Measurements from ENCODE around the gene CPA2. TPM values are rescaled to one million over a fixed set of nuclear protein-coding genes. Genes with fewer than 3 reads are reported as not detected.
"Not testable (repeated sequence)": the region's sequence is repeated elsewhere in the genome, so short reads cannot be mapped to it uniquely, and the experiment has no call there.

Gene CPA2
- total RNA-seq, 2 experiments from 2014 or later, result not detected

DNA sequence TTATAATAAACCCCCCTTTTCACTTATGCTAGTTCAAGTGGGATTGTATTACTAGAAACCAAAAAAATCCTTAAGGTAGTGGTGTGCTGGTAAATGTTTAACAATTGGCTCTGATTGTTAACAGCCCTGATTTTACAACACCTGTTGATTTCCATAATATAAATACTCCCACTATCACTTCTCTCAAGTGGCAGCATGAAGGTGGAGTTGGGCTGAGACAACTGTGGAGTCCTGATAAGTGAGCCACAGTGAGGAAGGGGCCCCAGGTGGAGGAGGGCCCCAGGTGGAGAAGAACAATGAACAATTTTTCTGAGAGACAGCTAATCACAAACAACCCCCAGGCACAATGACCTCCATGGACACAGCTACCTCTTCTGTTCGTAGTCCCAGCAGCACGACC is 32.6 kb upstream of the CPA2 start:
- H3K4me1 Mint-ChIP-seq, result no peaks in the 10 kb centered on the region
- no peak overlapping the region for H3K27ac Mint-ChIP-seq
- H3K36me3 Mint-ChIP-seq (ENCODE audit: low read depth), result no peaks in the 10 kb centered on the region
- CTCF ChIA-PET, result no interaction called here
- POLR2A ChIA-PET, result no interaction called here
- DNase-seq, result no peak
- H3K9me3 Mint-ChIP-seq, result no peaks in the 10 kb centered on the region
- peaks cover 5% of the 10 kb centered on the region for H3K27me3 Mint-ChIP-seq
- no peak overlapping the region for H3K4me3 Mint-ChIP-seq

DNA sequence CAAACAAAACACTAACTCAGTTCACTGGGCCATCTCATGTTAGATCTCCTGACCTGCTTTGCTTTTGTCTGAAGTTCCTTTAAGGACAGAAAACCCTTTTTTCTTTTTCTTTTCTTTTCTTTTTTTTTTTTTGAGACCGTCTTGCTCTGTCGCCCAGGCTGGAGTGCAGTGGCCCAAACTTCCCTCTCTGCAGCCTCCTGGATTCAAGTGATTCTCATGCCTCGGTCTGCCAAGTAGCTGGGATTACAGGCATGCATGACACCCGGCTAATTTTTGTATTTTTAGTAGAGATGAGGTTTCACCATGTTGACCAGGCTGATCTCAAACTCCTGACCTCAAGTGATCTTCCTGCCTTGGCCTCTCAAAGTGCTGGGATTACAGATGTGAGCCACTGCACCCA is 30.3 kb upstream of the CPA2 start:
- H3K27ac Mint-ChIP-seq, DNase-seq: not testable (repeated sequence)
- CTCF ChIA-PET, result interaction anchor here (1.2 to 1.5 kb wide), 2 partner anchors 8 to 21 kb away, joined by 3 to 4 read pairs; no protein-coding TSS in a partner anchor

DNA sequence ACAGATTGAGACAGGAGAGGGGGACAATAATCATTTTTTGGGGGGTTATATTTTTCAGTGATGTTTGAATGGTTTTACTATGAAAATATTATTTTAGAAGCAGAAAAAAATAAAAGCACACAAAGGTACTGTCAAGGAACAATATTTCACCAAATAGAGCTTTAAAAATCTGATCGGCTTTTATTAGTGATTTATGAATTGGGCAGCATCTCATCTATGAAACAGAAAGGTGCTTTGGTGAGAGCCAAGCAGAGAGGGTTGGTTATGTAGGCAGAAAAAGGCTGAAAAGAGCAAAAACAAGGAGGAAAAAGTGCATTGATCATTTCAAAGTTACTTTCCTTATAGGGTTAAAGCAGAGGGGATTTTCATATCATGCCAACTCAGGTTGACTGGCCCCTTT is 26.4 kb upstream of the CPA2 start:
- ChIA-PET POLR2A (no interaction called here), CTCF (no interaction called here)
- peaks cover 3% of the 10 kb centered on the region for H3K9me3 Mint-ChIP-seq
- peaks cover 13% of the 10 kb centered on the region for H3K4me1 Mint-ChIP-seq
- peaks cover 12% of the 10 kb centered on the region for H3K27me3 Mint-ChIP-seq
- no peak for DNase-seq
- H3K36me3 Mint-ChIP-seq (ENCODE audit: low read depth), result no peaks in the 10 kb centered on the region
- H3K4me3 Mint-ChIP-seq, result no peak overlapping the region
- H3K27ac Mint-ChIP-seq, result no peak overlapping the region

More for the DNA sequence above, 30.3 kb upstream of the CPA2 start:
- H3K4me1 Mint-ChIP-seq; POLR2A ChIA-PET; H3K9me3 Mint-ChIP-seq; H3K4me3 Mint-ChIP-seq; H3K36me3 Mint-ChIP-seq (ENCODE audit: low read depth); H3K27me3 Mint-ChIP-seq: not testable (repeated sequence)

DNA sequence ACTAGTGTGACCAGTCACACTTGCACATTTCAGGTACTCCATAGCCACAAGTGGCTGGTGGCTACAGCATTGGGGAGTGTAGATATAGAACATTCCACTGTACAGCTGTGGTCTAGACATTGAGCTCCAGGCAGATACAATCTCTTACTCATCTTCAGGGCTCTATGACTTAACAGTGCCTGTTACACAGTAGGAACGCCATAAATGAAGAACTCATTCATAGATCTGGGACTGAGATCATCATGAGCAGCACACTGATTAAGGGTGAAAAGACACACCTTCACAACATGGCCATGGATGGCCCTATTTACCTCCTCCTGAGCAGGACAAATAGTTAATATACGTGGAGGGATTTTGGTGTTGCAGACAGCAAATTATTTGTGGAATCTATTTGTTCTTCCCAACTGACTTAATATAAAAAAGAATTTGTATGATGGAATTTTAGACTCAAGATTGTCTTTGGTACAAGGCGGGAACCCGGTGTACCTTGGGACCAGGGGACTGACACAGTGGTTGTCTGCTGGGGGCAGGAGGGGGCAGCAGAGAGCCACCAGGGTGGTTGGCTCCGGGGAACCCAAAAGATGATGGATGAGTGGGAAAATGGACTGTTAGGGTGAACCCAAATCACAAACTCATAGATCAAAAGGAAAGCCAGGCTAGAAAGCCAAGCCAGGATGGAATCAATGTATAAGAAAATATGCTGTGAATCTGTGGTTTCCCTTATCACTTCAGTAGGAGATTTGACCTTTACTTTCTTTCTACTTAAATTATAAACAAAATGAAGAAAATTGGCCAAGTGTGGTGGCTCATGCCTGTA is 24.3 kb upstream of the CPA2 start:
- CTCF ChIA-PET, result interaction anchor here (0.8 kb wide), 1 partner anchor 14 kb away, joined by 3 read pairs; no protein-coding TSS in a partner anchor
- Mint-ChIP-seq H3K27me3 (peaks cover 14% of the 10 kb centered on the region), H3K4me1 (peaks cover 13% of the 10 kb centered on the region), H3K36me3 (ENCODE audit: low read depth) (no peaks in the 10 kb centered on the region), H3K9me3 (peaks cover 7% of the 10 kb centered on the region), H3K4me3 (no peak overlapping the region), H3K27ac (no peak overlapping the region)
- POLR2A ChIA-PET, result no interaction called here
- peak; percentile 51 for DNase-seq

DNA sequence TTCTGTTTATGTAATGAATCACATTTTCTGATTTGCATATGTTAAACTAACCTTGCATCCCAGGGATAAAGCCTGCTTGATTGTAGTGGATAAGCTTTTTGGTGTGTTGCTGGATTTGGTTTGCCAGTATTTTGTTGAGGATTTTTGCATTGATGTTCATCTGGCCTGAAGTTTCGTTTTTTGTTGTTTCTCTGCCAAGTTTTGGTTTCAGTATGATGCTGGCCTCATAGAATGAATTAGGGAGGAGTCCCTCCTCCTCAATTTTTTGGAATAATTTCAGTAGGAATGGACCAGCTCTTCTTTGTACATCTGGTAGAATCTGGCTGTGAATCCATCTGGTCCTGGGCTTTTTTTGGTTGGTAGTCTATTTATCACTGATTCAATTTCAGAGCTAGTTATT is 23.2 kb upstream of the CPA2 start:
- H3K4me3 Mint-ChIP-seq; H3K27ac Mint-ChIP-seq; POLR2A ChIA-PET; H3K9me3 Mint-ChIP-seq; DNase-seq; H3K36me3 Mint-ChIP-seq (ENCODE audit: low read depth): not testable (repeated sequence)
- CTCF ChIA-PET, result interaction anchor here (0.6 to 0.8 kb wide), 2 partner anchors 13 to 213 kb away, joined by 3 read pairs; no protein-coding TSS in a partner anchor
- peaks cover 14% of the 10 kb centered on the region for H3K27me3 Mint-ChIP-seq
- peaks cover 13% of the 10 kb centered on the region for H3K4me1 Mint-ChIP-seq

DNA sequence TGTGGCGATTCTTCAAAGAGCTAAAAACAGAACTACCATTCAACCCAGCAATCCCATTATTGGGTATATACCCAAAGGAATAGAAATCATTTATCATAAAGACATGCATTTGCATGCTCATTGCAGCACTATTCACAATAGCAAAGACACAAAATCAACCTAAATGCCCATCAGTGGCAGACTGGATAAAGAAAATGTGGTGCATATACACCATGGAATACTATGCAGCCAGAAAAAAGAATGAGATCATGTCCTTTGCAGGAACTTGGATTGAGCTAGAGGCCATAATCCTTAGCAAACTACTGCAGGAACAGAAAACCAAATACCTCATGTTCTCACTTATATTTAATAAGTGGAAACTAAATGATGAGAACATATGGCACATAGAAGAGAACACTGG is 20.2 kb upstream of the CPA2 start:
- DNase-seq; H3K4me3 Mint-ChIP-seq; POLR2A ChIA-PET; H3K27ac Mint-ChIP-seq; H3K36me3 Mint-ChIP-seq (ENCODE audit: low read depth): not testable (repeated sequence)
- Mint-ChIP-seq H3K4me1 (peaks cover 13% of the 10 kb centered on the region), H3K9me3 (peaks cover 10% of the 10 kb centered on the region), H3K27me3 (peaks cover 16% of the 10 kb centered on the region)
- CTCF ChIA-PET, result interaction anchor here (1.4 kb wide), 1 partner anchor 10 kb away, joined by 3 read pairs; no protein-coding TSS in a partner anchor

DNA sequence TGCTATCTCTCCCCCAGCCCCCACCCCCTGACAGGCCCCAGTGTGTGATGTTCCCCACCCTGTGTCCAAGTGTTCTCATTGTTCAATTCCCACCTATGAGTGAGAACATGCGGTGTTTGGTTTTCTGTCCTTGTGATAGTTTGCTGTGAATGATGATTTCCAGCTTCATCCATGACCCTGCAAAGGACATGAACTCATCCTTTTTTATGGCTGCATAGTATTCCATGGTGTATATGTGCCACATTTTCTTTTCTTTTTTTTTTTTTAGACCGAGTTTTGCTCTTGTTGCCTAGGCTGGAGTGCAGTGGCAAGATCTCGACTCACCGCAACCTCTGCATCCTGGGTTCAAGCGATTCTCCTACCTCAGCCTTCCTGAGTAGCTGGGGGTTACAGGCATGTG is 17.8 kb upstream of the CPA2 start:
- H3K4me3 Mint-ChIP-seq; CTCF ChIA-PET; H3K27ac Mint-ChIP-seq; H3K4me1 Mint-ChIP-seq; H3K36me3 Mint-ChIP-seq (ENCODE audit: low read depth); DNase-seq; POLR2A ChIA-PET: not testable (repeated sequence)
- Mint-ChIP-seq H3K9me3 (peaks cover 20% of the 10 kb centered on the region), H3K27me3 (peaks cover 20% of the 10 kb centered on the region)

DNA sequence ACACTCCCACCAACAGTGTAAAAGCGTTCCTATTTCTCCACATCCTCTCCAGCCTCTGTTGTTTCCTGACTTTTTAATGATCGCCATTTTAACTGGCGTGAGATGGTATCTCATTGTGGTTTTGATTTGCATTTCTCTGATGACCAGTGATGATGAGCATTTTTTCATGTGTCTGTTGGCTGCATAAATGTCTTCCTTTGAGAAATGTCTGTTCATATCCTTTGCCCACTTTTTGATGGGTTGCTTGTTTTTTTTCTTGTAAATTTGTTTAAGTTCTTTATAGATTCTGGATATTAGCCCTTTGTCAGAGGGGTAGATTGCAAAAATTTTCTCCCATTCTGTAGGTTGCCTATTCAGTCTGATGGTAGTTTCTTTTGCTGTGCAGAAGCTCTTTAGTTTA is 17.0 kb upstream of the CPA2 start:
- CTCF ChIA-PET; DNase-seq; H3K36me3 Mint-ChIP-seq (ENCODE audit: low read depth); H3K27ac Mint-ChIP-seq; POLR2A ChIA-PET; H3K4me3 Mint-ChIP-seq; H3K4me1 Mint-ChIP-seq: not testable (repeated sequence)
- Mint-ChIP-seq H3K9me3 (peaks cover 17% of the 10 kb centered on the region), H3K27me3 (peaks cover 17% of the 10 kb centered on the region)

DNA sequence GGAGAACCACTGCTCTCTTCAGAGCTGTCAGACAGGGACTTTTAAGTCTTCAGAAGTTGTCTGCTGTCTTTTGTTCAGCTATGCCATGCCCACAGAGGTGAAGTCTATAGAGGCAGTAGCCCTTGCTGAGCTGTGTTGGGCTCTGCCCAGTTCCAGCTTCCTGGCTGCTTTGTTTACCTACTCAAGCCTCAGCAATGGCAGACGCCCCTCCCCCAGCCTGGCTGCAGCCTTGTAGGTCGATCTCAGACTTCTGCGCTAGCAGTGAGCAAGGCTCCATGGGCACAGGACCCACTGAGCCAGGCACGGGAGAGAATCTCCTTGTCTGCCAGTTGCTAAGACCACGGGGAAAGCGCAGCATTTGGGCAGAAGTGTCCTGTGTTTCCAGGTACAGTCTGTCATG is 12.1 kb upstream of the CPA2 start:
- CTCF ChIA-PET, result no interaction called here
- Mint-ChIP-seq H3K27me3 (peaks cover 5% of the 10 kb centered on the region), H3K27ac (no peak overlapping the region), H3K9me3 (peaks cover 26% of the 10 kb centered on the region), H3K36me3 (ENCODE audit: low read depth) (no peaks in the 10 kb centered on the region), H3K4me3 (no peak overlapping the region), H3K4me1 (no peaks in the 10 kb centered on the region)
- POLR2A ChIA-PET, result no interaction called here
- DNase-seq, result no peak

DNA sequence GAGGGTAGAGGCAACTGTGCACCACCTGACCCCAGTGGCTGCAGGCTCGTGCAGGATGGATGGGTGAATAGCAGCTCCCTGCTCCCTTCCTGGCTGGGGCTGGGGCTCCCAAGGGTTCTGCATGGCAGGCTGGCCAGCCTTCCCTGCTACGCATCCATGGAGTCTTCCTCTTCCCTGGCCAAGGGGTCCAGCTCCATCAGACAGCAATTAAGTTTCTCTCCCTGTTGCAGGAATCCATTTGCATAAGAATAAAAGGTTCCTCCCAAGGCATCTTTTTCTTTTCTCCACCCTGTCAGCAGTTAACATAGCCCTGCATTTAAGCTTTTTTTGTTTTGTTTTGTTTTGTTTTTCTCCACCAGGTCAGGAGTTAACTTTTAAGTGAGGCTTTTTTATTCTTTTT is 10.0 kb upstream of the CPA2 start:
- H3K9me3 Mint-ChIP-seq, result peaks cover 32% of the 10 kb centered on the region
- no peak overlapping the region for H3K27ac Mint-ChIP-seq
- ChIA-PET POLR2A (no interaction called here), CTCF (interaction anchor here (0.6 to 1.1 kb wide), 3 partner anchors 10 to 31 kb away, joined by 3 read pairs; no protein-coding TSS in a partner anchor)
- no peaks in the 10 kb centered on the region for H3K4me1 Mint-ChIP-seq
- no peak for DNase-seq
- H3K4me3 Mint-ChIP-seq, result no peak overlapping the region
- H3K36me3 Mint-ChIP-seq (ENCODE audit: low read depth), result no peaks in the 10 kb centered on the region
- H3K27me3 Mint-ChIP-seq, result peaks cover 4% of the 10 kb centered on the region

DNA sequence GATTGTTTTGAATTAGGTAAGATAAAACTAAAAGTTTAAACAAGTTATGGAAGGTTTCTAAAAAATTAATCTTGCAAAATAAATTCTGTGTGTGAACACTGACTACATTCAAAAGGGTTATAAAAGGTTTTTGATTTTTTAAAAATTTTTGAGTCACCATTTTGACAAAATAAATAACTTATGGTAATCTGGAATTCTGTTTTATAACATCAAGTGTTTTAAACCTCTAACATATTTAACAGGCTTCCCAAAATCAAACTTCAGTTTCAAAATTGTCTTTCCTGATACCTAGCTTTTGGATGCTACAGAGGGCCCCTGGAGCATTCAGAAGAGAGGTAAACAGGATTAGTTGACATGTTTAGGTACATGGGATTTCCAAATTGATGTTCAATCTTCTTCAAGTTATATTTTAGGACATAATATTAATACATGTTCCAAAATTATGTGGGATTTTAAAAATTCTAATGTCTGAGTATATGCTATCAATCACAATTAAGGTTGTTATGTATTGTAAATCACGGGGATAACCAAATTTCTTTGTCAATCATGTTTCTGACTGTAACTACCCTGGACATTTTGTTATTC is 8.1 kb upstream of the CPA2 start:
- ChIA-PET CTCF (no interaction called here), POLR2A (no interaction called here)
- peaks cover 1% of the 10 kb centered on the region for H3K27me3 Mint-ChIP-seq
- no peak for DNase-seq
- no peaks in the 10 kb centered on the region for H3K36me3 Mint-ChIP-seq (ENCODE audit: low read depth)
- no peak overlapping the region for H3K27ac Mint-ChIP-seq
- H3K4me1 Mint-ChIP-seq, result no peaks in the 10 kb centered on the region
- H3K9me3 Mint-ChIP-seq, result peaks cover 30% of the 10 kb centered on the region
- H3K4me3 Mint-ChIP-seq, result no peak overlapping the region

DNA sequence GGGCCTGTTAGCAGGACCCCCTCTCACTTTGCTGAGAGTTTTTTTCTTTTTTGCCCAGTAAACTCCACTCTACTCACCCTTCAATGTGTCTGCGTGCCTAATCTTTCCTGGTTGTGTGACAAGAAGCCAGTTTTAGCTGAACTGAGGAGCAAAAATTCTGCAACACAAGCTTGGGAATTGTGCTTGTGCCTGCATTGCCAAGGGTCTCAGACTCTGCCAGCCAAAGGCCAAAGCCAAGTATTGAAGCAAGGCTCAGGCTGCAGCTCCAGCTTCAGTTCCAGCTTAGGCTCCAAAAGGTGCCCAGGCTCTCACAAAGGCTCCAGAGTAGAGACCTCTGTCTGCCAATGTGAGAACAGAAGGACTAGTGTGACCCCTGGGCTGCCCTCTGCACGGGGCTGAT is 4.2 kb upstream of the CPA2 start:
- no peak for DNase-seq

DNA sequence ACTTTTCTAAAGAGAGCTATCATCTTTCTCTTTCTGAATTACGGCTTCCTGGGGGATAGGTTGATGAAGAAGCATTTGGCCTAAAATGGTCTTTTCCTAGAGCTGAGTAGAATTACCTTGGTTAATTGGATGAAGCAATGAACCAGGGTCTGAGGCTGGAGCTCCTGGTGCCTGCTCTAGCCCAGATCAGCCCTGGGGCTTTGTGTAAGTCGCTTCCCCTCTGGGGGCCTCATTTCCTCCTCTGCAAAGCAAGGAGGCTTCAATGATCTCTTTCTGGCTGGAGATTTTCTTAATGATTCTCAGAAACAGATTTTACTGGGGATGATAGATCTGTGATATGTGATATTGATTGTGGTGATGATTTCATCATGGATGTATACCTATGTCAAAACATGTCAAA is 3.5 kb upstream of the CPA2 start:
- no peaks in the 10 kb centered on the region for H3K36me3 Mint-ChIP-seq (ENCODE audit: low read depth)
- POLR2A ChIA-PET, result no interaction called here
- H3K27me3 Mint-ChIP-seq, result no peaks in the 10 kb centered on the region
- no peaks in the 10 kb centered on the region for H3K4me1 Mint-ChIP-seq
- no peak overlapping the region for H3K4me3 Mint-ChIP-seq
- H3K27ac Mint-ChIP-seq, result no peak overlapping the region
- CTCF ChIA-PET, result no interaction called here
- DNase-seq, result no peak
- peaks cover 21% of the 10 kb centered on the region for H3K9me3 Mint-ChIP-seq

More for the DNA sequence above, 4.2 kb upstream of the CPA2 start:
- Mint-ChIP-seq H3K4me3 (no peak overlapping the region), H3K9me3 (peaks cover 23% of the 10 kb centered on the region), H3K27ac (no peak overlapping the region), H3K36me3 (ENCODE audit: low read depth) (no peaks in the 10 kb centered on the region), H3K4me1 (no peaks in the 10 kb centered on the region), H3K27me3 (no peaks in the 10 kb centered on the region)
- POLR2A ChIA-PET, result no interaction called here
- CTCF ChIA-PET, result no interaction called here

DNA sequence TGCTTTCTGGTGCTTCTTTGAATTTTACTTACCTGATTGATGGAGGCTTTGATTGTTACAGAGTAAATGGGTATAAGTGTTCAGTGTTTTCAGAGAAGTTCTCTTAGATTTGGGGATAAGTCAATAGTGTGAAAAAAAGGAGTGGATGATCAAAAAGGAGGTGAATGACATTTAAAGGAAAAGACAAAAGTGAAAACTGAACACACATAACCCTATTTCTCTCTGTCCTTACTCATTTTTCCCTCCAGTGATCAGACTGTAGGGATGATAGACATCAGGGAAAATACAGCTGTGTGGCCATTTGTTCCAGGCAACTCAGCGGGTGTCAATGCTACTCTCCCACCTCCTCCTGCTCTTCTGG is 278 bp downstream of the CPA2 start:
- Mint-ChIP-seq H3K4me1 (no peaks in the 10 kb centered on the region), H3K4me3 (no peak overlapping the region)
- CTCF ChIA-PET, result no interaction called here

More for the DNA sequence above, 278 bp downstream of the CPA2 start:
- Mint-ChIP-seq H3K27ac (no peak overlapping the region), H3K27me3 (no peaks in the 10 kb centered on the region), H3K36me3 (ENCODE audit: low read depth) (no peaks in the 10 kb centered on the region), H3K9me3 (peaks cover 6% of the 10 kb centered on the region)
- POLR2A ChIA-PET, result no interaction called here
- DNase-seq, result no peak
